HL-60 (cell line): ENCODE data around the gene PBOV1.

Experiments
- CTCF ChIP-seq: IDR thresholded peaks from one replicate; pipeline ENCODE4 v1.5.1; 2011; ENCODE audit warnings: low read length, control low read depth, inconsistent platforms; ENCODE audit not compliant: insufficient read depth
- POLR2AphosphoS5 ChIP-seq: IDR thresholded peaks from 2 replicates; pipeline ENCODE4 v1.6.1; 2012; ENCODE audit warnings: low read depth

GRCh38 chr6:138219398-138219797 lies 1.1 kb upstream of the PBOV1 start:
- TF ChIP-seq CTCF (no peak), POLR2AphosphoS5 (no peak)
